ENCODE measurements around the gene MAN1C1. TPM values are rescaled to one million over a fixed set of nuclear protein-coding genes. Genes with fewer than 3 reads are reported as not detected.

The MAN1C1 gene
- total RNA-seq, 4 donors from 2014 or later, result 28.1 to 60.4 (median 32.7) TPM

DNA sequence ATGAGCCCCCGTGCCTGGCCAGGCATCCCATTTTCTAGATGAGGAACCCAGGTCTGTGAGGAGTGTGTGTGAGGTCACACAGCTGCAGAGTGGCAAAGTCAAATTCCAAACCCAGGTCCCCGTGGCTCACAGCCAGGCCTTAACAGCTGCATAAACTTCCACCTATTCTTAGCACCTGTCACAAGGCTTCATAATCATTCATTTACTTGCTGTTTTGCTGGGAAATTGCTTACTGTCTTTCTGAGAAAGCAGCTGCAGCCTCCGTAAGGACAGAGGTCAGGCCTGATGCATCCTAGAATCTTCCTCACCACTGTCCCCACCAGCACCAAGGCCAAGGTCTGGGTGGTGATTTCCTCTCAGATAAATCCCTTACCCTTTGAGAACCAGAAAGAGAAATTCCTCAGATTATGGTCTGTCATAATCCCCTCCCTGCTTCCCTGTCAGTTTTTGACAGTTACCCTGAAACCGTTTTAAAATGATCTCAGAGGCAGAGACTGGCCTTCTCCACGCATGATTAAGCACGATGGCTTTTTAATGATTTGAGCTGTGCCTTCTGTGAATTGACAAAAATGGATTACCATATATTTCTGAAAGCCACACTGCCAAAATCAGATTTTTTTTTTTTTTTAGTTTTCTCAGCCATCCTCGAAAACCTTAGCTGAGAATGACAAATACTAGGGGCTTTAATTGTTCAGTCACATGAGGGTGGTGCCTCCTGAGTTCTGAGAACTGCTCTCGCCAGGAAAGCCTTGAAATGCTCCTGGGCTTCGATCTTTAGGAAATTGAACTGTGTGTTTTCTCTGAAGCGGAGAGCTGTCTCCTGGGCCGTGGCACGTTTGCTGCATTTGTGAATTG is 113.4 kb downstream of the MAN1C1 start:
- H3K4me3 ChIP-seq (replicated peaks in 1 of 3), result no peak overlapping the region
- WGBS, 2 donors, result 44 to 50% methylated on average over 11 to 12 of the region's 12 CpGs
- H3K27me3 ChIP-seq, result no peaks in the 10 kb centered on the region
- H3K4me1 ChIP-seq, result peaks cover 50 to 87% of the 10 kb centered on the region in 2 donors
- no peaks in the 10 kb centered on the region for H3K36me3 ChIP-seq
- H3K9me3 ChIP-seq, result no peaks in the 10 kb centered on the region
- DNase-seq, result peak in 1 of 2 donors; percentile 53
- H3K27ac ChIP-seq, result peak overlapping the region; percentile 73 to 92 (median 83)
- intact Hi-C loops (cut with DNase I), result loop anchor here (5.0 kb wide), 1 partner anchor 108 kb away; no protein-coding TSS in a partner anchor
- TF ChIP-seq, protein P1, sequence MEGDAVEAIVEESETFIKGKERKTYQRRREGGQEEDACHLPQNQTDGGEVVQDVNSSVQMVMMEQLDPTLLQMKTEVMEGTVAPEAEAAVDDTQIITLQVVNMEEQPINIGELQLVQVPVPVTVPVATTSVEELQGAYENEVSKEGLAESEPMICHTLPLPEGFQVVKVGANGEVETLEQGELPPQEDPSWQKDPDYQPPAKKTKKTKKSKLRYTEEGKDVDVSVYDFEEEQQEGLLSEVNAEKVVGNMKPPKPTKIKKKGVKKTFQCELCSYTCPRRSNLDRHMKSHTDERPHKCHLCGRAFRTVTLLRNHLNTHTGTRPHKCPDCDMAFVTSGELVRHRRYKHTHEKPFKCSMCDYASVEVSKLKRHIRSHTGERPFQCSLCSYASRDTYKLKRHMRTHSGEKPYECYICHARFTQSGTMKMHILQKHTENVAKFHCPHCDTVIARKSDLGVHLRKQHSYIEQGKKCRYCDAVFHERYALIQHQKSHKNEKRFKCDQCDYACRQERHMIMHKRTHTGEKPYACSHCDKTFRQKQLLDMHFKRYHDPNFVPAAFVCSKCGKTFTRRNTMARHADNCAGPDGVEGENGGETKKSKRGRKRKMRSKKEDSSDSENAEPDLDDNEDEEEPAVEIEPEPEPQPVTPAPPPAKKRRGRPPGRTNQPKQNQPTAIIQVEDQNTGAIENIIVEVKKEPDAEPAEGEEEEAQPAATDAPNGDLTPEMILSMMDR (IDR thresholded peaks at IDR 0.05), result no peak
- no peak for TF ChIP-seq POLR2A (IDR thresholded peaks at IDR 0.05)

DNA sequence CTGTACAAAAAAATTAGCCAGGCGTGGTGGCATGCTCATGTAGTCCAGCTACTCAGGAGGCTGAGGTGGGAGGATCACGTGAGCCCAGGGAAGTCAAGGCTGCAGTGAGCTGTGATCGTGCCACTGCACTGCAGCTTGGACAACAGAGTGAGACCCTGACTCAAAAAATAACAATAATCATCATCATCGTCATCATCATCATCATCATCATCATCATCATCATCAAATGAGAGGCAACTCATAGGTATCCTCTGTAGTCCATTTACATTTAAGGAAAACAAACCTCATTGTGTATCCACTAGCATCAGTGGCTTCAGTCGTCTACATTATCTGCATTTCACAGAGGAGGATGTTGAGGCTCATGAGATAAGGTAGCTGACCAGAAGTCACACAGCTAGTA is 114.6 kb downstream of the MAN1C1 start:
- no peaks in the 10 kb centered on the region for H3K36me3 ChIP-seq
- no peak for TF ChIP-seq POLR2A (IDR thresholded peaks at IDR 0.05)
- TF ChIP-seq, protein P1 (IDR thresholded peaks at IDR 0.05), result no peak
- H3K27me3 ChIP-seq, result no peaks in the 10 kb centered on the region
- intact Hi-C loops (cut with DNase I), result loop anchor here (5.0 kb wide), 1 partner anchor 109 kb away; no protein-coding TSS in a partner anchor
- H3K4me3 ChIP-seq (replicated peaks in 1 of 3), result no peak overlapping the region
- DNase-seq, result no peak
- H3K9me3 ChIP-seq, result no peaks in the 10 kb centered on the region
- peak overlapping the region; percentile 73 to 92 (median 83) for H3K27ac ChIP-seq
- 96% methylated on average over 5 of the region's 5 CpGs for WGBS, 2 donors
- H3K4me1 ChIP-seq, result peaks cover 57 to 94% of the 10 kb centered on the region in 2 donors

DNA sequence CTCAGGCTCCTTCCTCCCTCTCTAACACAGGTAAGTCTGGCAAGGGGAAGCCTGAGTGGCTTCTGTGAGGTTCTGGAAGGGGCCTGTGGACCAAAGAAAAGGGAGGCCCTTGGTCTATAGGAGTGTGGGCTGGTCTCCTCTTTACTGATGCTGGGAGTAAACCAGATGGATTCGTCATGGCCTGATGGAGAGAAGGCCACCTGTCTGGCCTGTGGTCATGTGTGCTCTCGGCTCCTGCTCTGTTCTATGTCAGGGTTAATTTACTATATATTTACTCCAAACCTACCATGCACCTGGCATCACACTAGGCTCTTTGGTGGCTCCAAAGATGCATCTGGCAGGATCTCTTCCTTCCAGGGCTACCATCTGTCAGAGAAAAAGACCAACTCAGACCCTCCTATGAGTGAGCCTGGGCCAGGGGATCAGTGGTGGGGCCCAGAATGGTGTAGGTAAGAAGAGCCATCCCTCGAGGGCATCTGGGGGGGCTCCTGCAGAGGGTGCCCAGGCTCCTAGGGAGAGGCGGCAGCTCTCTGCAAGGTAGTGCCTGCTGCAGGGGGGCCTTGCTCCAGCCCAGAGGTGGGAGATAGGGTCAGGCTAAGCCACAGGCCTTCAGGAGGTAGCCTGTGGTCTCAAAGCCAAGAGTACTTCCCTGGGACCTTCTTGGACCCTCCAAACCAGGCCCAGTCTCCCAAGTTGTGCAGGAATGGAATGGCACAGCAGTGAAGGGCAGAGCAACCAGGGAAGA is 115.2 kb downstream of the MAN1C1 start:
- H3K27ac ChIP-seq, result peak overlapping the region in 2 of 3 donors; percentile 83 to 92
- intact Hi-C loops (cut with DNase I), result loop anchor here (5.0 kb wide), 1 partner anchor 109 kb away; no protein-coding TSS in a partner anchor
- TF ChIP-seq POLR2A (IDR thresholded peaks at IDR 0.05), result no peak
- TF ChIP-seq, protein P1 (IDR thresholded peaks at IDR 0.05), result no peak
- H3K9me3 ChIP-seq, result no peaks in the 10 kb centered on the region
- DNase-seq, result no peak
- peaks cover 60 to 94% of the 10 kb centered on the region in 2 donors for H3K4me1 ChIP-seq
- H3K4me3 ChIP-seq (replicated peaks in 1 of 3), result no peak overlapping the region
- H3K36me3 ChIP-seq, result no peaks in the 10 kb centered on the region
- 83 to 94% methylated on average over 2 to 4 of the region's 4 CpGs for WGBS, 2 donors
- no peaks in the 10 kb centered on the region for H3K27me3 ChIP-seq

DNA sequence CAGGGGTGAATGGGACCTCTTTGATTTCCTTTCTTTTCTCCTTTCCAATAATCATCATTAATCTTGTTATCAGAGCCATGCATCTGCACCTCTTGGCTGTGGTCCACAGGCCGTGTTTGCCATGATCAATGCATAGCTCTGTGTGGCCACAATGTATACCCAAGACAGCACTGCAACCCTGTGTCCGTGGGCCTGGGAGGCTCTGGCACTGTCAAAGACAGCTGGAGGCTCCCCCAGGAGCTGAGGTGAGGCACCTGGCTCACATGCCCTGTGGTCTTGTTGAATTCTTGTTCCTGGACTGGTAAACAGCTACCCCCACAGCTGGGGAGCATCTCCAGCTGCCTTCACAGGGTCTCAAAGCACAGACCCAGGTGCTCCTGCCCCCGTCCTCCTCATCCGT is 116.2 kb downstream of the MAN1C1 start:
- Histone ChIP-seq H3K36me3 (no peaks in the 10 kb centered on the region), H3K27ac (peak overlapping the region in 1 of 3 donors; percentile 48), H3K4me3 (replicated peaks in 1 of 3) (no peak overlapping the region), H3K9me3 (no peaks in the 10 kb centered on the region), H3K4me1 (peaks cover 61 to 91% of the 10 kb centered on the region in 2 donors), H3K27me3 (no peaks in the 10 kb centered on the region)
- no peak for DNase-seq
- TF ChIP-seq POLR2A (IDR thresholded peaks at IDR 0.05), result no peak
- TF ChIP-seq, protein P1 (IDR thresholded peaks at IDR 0.05), result no peak
- WGBS, 2 donors, result 96 to 97% methylated on average over 4 of the region's 4 CpGs
- intact Hi-C loops (cut with DNase I), result loop anchor here (5.0 kb wide), 1 partner anchor 111 kb away; no protein-coding TSS in a partner anchor
